Endothelial cell of umbilical vein (primary cell): ENCODE measurements around the gene SERPINB10. TPM values are rescaled to one million over a fixed set of nuclear protein-coding genes. Genes with fewer than 3 reads are reported as not detected.

ENCODE experiments used
- BruUV-seq: library from RNA; stranded (reverse); fragments of 400-500 nt; replicated peaks from 2 replicates; lab custom pipeline; 2021; lab: Mats Ljungman, UMichigan
- CTCF ChIA-PET: fragments of 300-600, 350-600 bp; sonication (Branson Sonifier 250); formaldehyde crosslinking; loops from one replicate; lab custom pipeline; 2021; ENCODE audit warnings: antibody characterized with exemption, inconsistent platforms; lab: Charles Lee
- POLR2A ChIA-PET: fragments of 300-600, 350-600 bp; sonication (Branson Sonifier 250); formaldehyde crosslinking; loops from one replicate; lab custom pipeline; 2021; ENCODE audit warnings: antibody characterized with exemption, inconsistent platforms; lab: Charles Lee
- DNase-seq: peaks from one replicate; pipeline ENCODE4 v3.0.0-alpha.2; 2011; ENCODE audit warnings: low read depth, low spot score
- FAIRE-seq: peaks from 2 replicates; lab custom pipeline; 2011; peaks lifted over from hg19 to GRCh38; lab: Jason Lieb, UNC
- H2AFZ ChIP-seq: 2 replicates; pipeline ENCODE4 v1.6.0; 2012; ENCODE audit warnings: low read depth, low read length, control low read depth, inconsistent platforms
- H3K27ac ChIP-seq: 2 replicates; pipeline ENCODE4 v1.5.1; 2011; ENCODE audit warnings: low read depth, mild to moderate bottlenecking, control low read depth, low read length, moderate library complexity; ENCODE audit not compliant: insufficient read depth
- H3K27me3 ChIP-seq, 2 experiments: 2 replicates each; pipeline versions ENCODE4 v1.6.0 to v1.6.1; 2011; ENCODE audit warnings: low read length in 2 of 2, mixed read lengths in 1 of 2; ENCODE audit not compliant: control insufficient read depth in 2 of 2, insufficient read depth in 2 of 2
- H3K36me3 ChIP-seq, 2 experiments: 2 replicates in 1 of 2; 3 replicates in 1 of 2; pipeline ENCODE4 v1.5.1; 2011; ENCODE audit warnings: low read length in 2 of 2, mild to moderate bottlenecking in 1 of 2, moderate library complexity in 1 of 2; ENCODE audit not compliant: control insufficient read depth in 2 of 2, insufficient read depth in 2 of 2; ENCODE audit errors: extremely low read depth in 1 of 2
- H3K4me1 ChIP-seq: 3 replicates; pipeline ENCODE4 v1.5.1; 2011; ENCODE audit warnings: mild to moderate bottlenecking, low read length; ENCODE audit not compliant: control insufficient read depth, insufficient read depth; ENCODE audit errors: extremely low read depth
- H3K4me2 ChIP-seq: 2 replicates; pipeline ENCODE4 v1.6.1; 2011; ENCODE audit warnings: low read length, control low read depth, mixed read lengths; ENCODE audit not compliant: insufficient read depth
- H3K4me3 ChIP-seq, 3 experiments: fragments of 200-600 bp in 1 of 3; sonication (generic), shearing (Covaris generic) in 1 of 3; replicated peaks in 1 of 3; 2 replicates each; pipeline ENCODE4 v1.5.1; 2011 to 2016; ENCODE audit warnings: control low read depth in 3 of 3, low read length in 3 of 3, mild to moderate bottlenecking in 2 of 3, inconsistent platforms in 1 of 3, low read depth in 1 of 3, moderate library complexity in 1 of 3; ENCODE audit not compliant: insufficient read depth in 1 of 3
- H3K79me2 ChIP-seq: 2 replicates; pipeline ENCODE4 v1.6.0; 2012; ENCODE audit warnings: low read length, inconsistent platforms; ENCODE audit not compliant: control insufficient read depth, insufficient read depth
- H3K9ac ChIP-seq: replicated peaks from 2 replicates; pipeline ENCODE3; 2011; ENCODE audit warnings: low read length, control low read depth; ENCODE audit not compliant: insufficient read depth; ENCODE audit errors: extremely low read depth
- H3K9me1 ChIP-seq: replicated peaks from 3 replicates; pipeline ENCODE4 v1.6.0; 2011; ENCODE audit warnings: mild to moderate bottlenecking, low read length; ENCODE audit not compliant: control insufficient read depth, insufficient read depth; ENCODE audit errors: extremely low read depth
- H3K9me3 ChIP-seq: replicated peaks from 2 replicates; pipeline ENCODE4 v1.5.1; 2012; ENCODE audit warnings: low read length, inconsistent platforms; ENCODE audit not compliant: control insufficient read depth, insufficient read depth
- H4K20me1 ChIP-seq: replicated peaks from 2 replicates; pipeline ENCODE3; 2011; ENCODE audit warnings: mild to moderate bottlenecking, low read length; ENCODE audit not compliant: control insufficient read depth, insufficient read depth; ENCODE audit errors: extremely low read depth
- EZH2 ChIP-seq: IDR thresholded peaks from 2 replicates; pipeline ENCODE4 v1.6.1; 2012; ENCODE audit warnings: borderline replicate concordance, low read depth, mild to moderate bottlenecking, moderate library complexity, low read length, inconsistent platforms; ENCODE audit not compliant: severe bottlenecking
- FOS ChIP-seq: IDR thresholded peaks from 2 replicates; pipeline ENCODE4 v1.6.1; 2011; ENCODE audit warnings: mild to moderate bottlenecking, low read length, moderate library complexity, borderline replicate concordance; ENCODE audit not compliant: insufficient read depth
- GATA2 ChIP-seq: IDR thresholded peaks from 2 replicates; pipeline ENCODE4 v1.7.0; 2011; ENCODE audit warnings: low read depth, mild to moderate bottlenecking, moderate library complexity, mixed read lengths, low read length; ENCODE audit not compliant: insufficient read length, insufficient read depth
- JUN ChIP-seq: IDR thresholded peaks from 2 replicates; pipeline ENCODE4 v1.6.1; 2011; ENCODE audit warnings: borderline replicate concordance, low read depth; ENCODE audit not compliant: insufficient read length, insufficient read depth
- MAX ChIP-seq: IDR thresholded peaks from 2 replicates; pipeline ENCODE4 v1.6.1; 2011; ENCODE audit not compliant: insufficient read depth, insufficient read length
- MYC ChIP-seq: IDR thresholded peaks from one replicate; pipeline ENCODE4 v1.6.1; 2011; ENCODE audit warnings: mild to moderate bottlenecking, low read depth, low read length
- POLR2A ChIP-seq: IDR thresholded peaks from 2 replicates; pipeline ENCODE4 v1.6.1; 2012; ENCODE audit warnings: low read depth, mild to moderate bottlenecking, control low read depth, low read length
- POLR2AphosphoS5 ChIP-seq: IDR thresholded peaks from 2 replicates; pipeline ENCODE4 v1.6.1; 2012; ENCODE audit warnings: low read depth, mild to moderate bottlenecking, control low read depth, low read length, moderate library complexity; ENCODE audit not compliant: insufficient read depth
- dilution Hi-C: fragments of 300-500 bp; cut with MboI; formaldehyde crosslinking; loops from one replicate; pipeline ENCODE4 v1.15.0; 2019; ENCODE audit warnings: low sequenced_read_pairs; ENCODE audit not compliant: extremely low pct_ligation_motif_present
- intact Hi-C: fragments of 100-400 bp; cut with micrococcal nuclease; formaldehyde crosslinking; loops from one replicate; pipeline ENCODE4 v1.10.0; 2022
- polyA plus RNA-seq, 4 experiments: library from polyadenylated mRNA; depleted of rRNA in 3 of 4; stranded (reverse) in 3 of 4; unstranded in 1 of 4; fragments of >200 nt; gene quantifications; 2 replicates each; pipeline versions ENCODE4 v1.2.1 to v1.2.3, GENCODE V29; 2011 to 2012; ENCODE audit warnings: missing spikeins in 1 of 4
- total RNA-seq: library from RNA; stranded (reverse); gene quantifications from 2 replicates; pipeline ENCODE4 v1.2.3, GENCODE V29; 2021
- TF ChIP-seq, protein P1 (sequence below), 2 donors: IDR thresholded peaks; 1 replicate in 1 of 2; 2 replicates in 1 of 2; pipeline ENCODE4 v1.5.1; 2011; ENCODE audit warnings: low read length in 2 of 2, mild to moderate bottlenecking in 2 of 2, moderate library complexity in 2 of 2, control low read depth in 1 of 2, inconsistent platforms in 1 of 2, low read depth in 1 of 2; ENCODE audit not compliant: insufficient read depth in 1 of 2; ENCODE audit errors: extremely low read depth in 1 of 2

Gene SERPINB10
- total and polyA plus RNA-seq, 2 donors (not counting 3 experiments of a cell fraction or from before 2014, with no cell fraction given), result not detected

GRCh38 chr18:63895190-63895589 is 12.6 kb upstream of the SERPINB10 start:
- ChIA-PET POLR2A (no interaction called here), CTCF (no interaction called here)
- Histone ChIP-seq H3K9ac (no peak overlapping the region), H3K27me3 (no peaks in the 10 kb centered on the region), H4K20me1 (no peaks in the 10 kb centered on the region), H3K36me3 (no peaks in the 10 kb centered on the region), H3K4me1 (no peaks in the 10 kb centered on the region), H3K9me3 (no peaks in the 10 kb centered on the region), H2AFZ (no peak overlapping the region), H3K27ac (no peak overlapping the region), H3K9me1 (no peaks in the 10 kb centered on the region), H3K4me2 (no peak overlapping the region), H3K4me3 (no peak overlapping the region), H3K79me2 (no peaks in the 10 kb centered on the region)
- dilution Hi-C loops (no loop called here), intact Hi-C loops (no loop called here)
- no peak for TF ChIP-seq POLR2AphosphoS5
- no peak for TF ChIP-seq POLR2A
- no peak for TF ChIP-seq FOS
- no peak for TF ChIP-seq EZH2
- TF ChIP-seq, protein P1, sequence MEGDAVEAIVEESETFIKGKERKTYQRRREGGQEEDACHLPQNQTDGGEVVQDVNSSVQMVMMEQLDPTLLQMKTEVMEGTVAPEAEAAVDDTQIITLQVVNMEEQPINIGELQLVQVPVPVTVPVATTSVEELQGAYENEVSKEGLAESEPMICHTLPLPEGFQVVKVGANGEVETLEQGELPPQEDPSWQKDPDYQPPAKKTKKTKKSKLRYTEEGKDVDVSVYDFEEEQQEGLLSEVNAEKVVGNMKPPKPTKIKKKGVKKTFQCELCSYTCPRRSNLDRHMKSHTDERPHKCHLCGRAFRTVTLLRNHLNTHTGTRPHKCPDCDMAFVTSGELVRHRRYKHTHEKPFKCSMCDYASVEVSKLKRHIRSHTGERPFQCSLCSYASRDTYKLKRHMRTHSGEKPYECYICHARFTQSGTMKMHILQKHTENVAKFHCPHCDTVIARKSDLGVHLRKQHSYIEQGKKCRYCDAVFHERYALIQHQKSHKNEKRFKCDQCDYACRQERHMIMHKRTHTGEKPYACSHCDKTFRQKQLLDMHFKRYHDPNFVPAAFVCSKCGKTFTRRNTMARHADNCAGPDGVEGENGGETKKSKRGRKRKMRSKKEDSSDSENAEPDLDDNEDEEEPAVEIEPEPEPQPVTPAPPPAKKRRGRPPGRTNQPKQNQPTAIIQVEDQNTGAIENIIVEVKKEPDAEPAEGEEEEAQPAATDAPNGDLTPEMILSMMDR (IDR thresholded peaks at IDR 0.05; ENCODE audit: extremely low read depth in 1 of 2, insufficient read depth in 1 of 2, low read depth in 1 of 2, low read length in 2 of 2), result no peak
- TF ChIP-seq JUN, result no peak
- no peak for TF ChIP-seq GATA2
- no peak for TF ChIP-seq MAX
- no peak for TF ChIP-seq MYC
- DNase-seq (no peak), FAIRE-seq (no peak)
- BruUV-seq, result no TSS peak
